Activated naive CD4-positive, alpha-beta T cell treated with anti-CD3 and anti-CD28 coated beads, Interleukin-2, amount 50 U/mL, for 72 hours (primary cell): ENCODE results near the gene PAM16. TPM values are rescaled to one million over a fixed set of nuclear protein-coding genes. Genes with fewer than 3 reads are reported as not detected.
A peak's percentile ranks its signal among the peaks of the same experiment; 100 is the strongest.

Source experiments
- ATAC-seq, 2 donors: fragments of 150-1000 bp; cut with Tn5 transposase; 2 replicates each; pipeline ENCODE4 v1.10.0; 2021; ENCODE audit warnings: mild to moderate bottlenecking in 2 of 2, moderate library complexity in 2 of 2
- DNase-seq, 2 donors: peaks; one replicate each; pipeline ENCODE4 v3.0.0; 2021 to 2022; ENCODE audit warnings: low spot score in 2 of 2
- H3K27ac Mint-ChIP-seq, 2 donors: one replicate each; pipeline ENCODE4 v1.8.0; 2022; ENCODE audit warnings: mild to moderate bottlenecking in 2 of 2, mixed read lengths in 2 of 2
- H3K36me3 Mint-ChIP-seq, 2 donors: one replicate each; pipeline ENCODE4 v1.8.0; 2022; ENCODE audit warnings: mixed read lengths in 2 of 2
- H3K9me3 Mint-ChIP-seq, 2 donors: one replicate each; pipeline ENCODE4 v1.8.0; 2022; ENCODE audit warnings: mixed read lengths in 2 of 2
- total RNA-seq, 2 donors: library from RNA; stranded (reverse); gene quantifications; one replicate each; pipeline ENCODE4 v1.2.3, GENCODE V29; 2022

PAM16 gene
- total RNA-seq, 2 donors from 2014 or later = 53.7 to 63.1 TPM

DNA sequence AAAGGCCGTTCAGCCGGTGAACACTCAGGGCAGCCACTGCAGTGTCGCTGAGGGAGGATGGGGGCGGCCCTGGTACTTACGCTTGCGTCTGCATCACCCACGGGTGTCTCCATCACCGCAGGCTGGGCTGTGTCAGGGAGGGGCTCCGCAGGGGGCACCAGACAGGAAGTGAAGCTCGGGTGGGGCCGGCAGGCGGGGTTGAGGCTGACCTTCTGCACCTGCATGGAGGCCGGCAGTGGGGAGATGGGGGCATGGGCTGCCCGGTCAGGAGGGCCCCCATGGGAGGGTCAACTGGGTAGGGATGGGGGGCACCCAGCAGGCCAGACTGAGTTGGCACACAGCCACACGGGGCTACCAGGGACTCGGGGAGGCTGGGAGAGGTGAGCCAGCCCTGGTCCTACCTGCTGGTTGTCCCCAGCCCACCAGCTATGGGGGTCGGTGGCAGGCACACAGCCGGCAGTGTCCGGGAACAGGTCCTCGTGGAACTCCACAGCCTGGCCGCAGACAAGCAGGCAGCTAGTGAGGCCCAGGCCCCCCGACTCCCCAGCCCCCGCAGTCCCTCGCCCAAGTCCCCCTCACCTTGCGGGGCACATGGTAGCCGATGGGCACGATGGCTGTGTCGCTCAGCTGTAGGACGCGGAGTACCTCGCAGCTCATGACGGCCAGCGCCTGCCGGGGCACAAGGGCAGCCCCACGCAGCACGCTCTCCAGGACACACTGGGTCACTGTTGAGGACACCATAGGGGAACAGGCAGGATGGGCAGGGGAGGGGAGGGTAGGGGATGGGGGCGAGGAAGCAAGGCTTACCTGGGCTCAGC is 13.3 kb upstream of the PAM16 start:
- Mint-ChIP-seq H3K36me3 (no peaks in the 10 kb centered on the region), H3K27ac (no peak overlapping the region), H3K9me3 (no peaks in the 10 kb centered on the region)
- DNase-seq = no peak
- ATAC-seq = no peak

DNA sequence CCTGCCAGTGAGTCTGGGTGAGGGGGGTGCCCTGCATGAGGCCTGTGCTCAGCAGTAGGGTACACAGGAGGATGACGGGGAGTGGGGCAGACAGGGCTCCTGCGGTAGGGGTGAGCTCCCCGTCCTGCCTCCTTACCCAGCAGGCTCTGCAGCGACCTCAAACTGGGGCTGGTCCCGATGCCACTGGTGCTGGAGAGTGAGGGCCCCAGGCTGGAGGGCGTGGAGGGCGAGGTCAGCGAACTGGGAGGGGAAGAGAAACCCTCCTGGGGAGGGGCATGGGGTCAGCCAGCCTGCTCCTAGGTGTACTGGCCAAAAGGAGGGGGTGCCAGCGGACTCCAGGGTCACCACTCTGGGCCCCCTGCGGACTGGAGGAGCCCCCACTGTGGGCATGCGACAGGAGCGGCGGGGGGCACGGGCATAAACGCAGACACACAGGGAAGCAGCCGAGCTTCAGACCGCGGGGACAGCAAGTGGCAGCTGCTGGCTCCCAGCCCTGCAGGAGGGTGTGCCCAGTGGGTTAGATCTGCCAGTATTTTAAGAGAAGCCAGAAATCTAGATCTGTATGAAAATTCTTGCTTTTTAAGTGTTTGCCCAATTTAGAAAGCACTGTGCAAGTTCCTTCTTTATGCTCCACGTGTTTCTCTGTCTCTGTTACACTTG is 11.5 kb upstream of the PAM16 start:
- H3K36me3 Mint-ChIP-seq = no peaks in the 10 kb centered on the region
- no peak for ATAC-seq

DNA sequence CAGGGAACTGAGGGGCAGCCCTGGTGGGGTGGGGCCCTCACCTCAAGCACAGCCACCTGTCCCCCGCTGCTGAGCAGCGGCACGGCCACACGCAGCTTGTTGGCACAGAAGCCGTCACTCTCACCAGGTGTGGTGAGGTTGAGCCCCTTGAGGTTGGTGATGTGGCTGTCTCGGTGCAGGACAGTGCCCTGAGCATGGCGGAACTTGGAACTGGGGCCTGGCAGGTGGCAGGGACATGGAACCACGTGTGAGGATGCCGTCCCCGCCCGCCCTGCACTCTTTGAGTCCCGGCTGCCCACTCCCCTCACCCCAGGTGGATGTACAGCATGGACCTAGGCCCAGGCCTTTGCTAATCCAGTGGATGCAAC is 10.8 kb upstream of the PAM16 start:
- H3K27ac Mint-ChIP-seq = no peak overlapping the region
- no peaks in the 10 kb centered on the region for H3K9me3 Mint-ChIP-seq
- DNase-seq (no peak), ATAC-seq (no peak)
- H3K36me3 Mint-ChIP-seq = no peaks in the 10 kb centered on the region

More for the DNA sequence above, 11.5 kb upstream of the PAM16 start:
- H3K27ac Mint-ChIP-seq = no peak overlapping the region
- H3K9me3 Mint-ChIP-seq = no peaks in the 10 kb centered on the region
- no peak for DNase-seq

DNA sequence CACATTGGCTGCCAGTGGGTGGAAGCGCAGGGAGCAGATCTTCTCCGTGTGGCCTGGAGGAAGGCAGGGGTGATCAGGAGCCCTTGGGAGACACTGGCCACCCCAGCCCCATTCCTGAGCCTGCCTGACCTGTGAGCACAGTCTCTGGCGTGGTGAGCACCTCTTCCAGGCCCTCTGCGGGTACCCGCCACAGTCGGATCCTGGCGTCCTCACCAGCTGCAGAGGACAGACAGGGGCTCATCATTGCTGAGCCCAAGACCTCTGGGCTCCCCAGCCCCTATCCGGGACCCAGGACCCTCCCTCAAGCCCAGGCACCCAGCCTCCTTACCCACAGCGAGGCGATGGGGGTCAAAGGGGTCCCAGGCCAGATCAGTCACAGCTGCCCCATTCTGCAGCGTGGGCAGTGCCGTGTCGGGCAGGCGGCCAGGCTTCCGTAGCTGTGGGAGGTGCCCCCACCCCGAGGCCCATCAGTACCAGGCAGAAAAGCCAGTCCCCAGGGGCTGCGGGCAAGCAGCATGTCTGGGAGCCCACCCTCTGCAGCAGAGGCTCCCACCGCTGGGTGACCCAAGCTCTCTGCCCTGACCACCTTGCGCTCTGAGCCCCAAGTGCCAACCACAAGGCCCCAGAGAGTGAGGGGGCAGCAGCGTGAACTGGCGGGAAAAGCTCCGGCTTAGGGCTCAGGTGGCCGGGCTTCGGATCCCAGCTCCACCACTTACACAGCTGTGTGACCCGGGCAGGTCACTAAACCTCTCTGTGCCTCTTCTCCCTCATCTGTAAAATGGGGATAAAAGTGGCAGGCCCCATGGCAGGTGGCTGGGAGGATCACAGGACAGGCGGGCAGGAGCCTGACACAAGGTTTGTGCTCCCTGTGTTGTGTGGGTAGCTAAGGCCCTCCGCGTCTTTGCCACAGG is 10.2 kb upstream of the PAM16 start:
- ATAC-seq = no peak
- no peak for DNase-seq
- Mint-ChIP-seq H3K27ac (no peak overlapping the region), H3K36me3 (no peaks in the 10 kb centered on the region), H3K9me3 (no peaks in the 10 kb centered on the region)

DNA sequence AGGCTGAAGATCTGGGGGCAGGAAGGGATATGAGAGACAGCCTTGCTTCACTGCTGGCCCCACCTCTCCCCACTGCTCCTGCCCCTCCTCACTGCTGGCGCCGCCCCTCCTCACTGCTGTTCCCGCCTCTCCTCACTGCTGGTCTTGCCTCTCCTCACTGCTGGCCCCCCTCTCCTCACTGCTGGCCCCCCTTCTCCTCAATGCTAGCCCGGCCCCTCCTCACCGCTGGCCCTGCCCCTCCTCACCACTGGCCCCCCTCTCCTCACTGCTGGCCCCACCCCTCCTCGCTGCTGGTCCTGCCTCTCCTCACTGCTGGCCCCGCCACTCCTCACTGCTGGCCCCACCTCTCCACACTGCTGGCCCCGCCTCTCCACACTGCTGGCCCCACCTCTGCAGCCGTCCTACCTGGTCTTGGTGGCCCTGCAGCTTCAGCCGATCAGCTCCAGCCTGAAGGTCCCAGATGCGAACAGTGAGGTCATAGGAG is 9.5 kb upstream of the PAM16 start:
- Mint-ChIP-seq H3K9me3 (no peaks in the 10 kb centered on the region), H3K36me3 (no peaks in the 10 kb centered on the region), H3K27ac (no peak overlapping the region)
- ATAC-seq (peak in 1 of 2 donors; percentile 22), DNase-seq (no peak)

DNA sequence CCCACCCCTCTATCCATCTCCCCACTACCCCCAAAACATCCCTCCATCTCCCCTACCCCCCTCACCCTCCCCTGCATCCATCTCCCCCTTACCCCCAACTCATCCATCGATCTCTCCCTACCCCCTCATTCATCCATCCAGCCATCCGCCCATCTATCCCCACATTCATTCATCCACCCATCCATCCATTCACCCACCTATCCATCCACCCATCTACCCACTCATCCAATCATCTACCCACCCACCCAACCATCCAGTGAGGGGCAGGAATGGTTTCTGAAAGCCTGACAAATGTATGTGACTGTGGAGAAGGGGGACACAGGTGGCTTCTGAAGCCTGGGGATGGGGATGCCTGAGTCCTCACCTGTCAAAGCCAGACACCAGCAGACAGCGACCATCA is 8.8 kb upstream of the PAM16 start:
- Mint-ChIP-seq H3K9me3 (no peaks in the 10 kb centered on the region), H3K36me3 (no peaks in the 10 kb centered on the region), H3K27ac (no peak overlapping the region)
- DNase-seq (no peak), ATAC-seq (no peak)

DNA sequence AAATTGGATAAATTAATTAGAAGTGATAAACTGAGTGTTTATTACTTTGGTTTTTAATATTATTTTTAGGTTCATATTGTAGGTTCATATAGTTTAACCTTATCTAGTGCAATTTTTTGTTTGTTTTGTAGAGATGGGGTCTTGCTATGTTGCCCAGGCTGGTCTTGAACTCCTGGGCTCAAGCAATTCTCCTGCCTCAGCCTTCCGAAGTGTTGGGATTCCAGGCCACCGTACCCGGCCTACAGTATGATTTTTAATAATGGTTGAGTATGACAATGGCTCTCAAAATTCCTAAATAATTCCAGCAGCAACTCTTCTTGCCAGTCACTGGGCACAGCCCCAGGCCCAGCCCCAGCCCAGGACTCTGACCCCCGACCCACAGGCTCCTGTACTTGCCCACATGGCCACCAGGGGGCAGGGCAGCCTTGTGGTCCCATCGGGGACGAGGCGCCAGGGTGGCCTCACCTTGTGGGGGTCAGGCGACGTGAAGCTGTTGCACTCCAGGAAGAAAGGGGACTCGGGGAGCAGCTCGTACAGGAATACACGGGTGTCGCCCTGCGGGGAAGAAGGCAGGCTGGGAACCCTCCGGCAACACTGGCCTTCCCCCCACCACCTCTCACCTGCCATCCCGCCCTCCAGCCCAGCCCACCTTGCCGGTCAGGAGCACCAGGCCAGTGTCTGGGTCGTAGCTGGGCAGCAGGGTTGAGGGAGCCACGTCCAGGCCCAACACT is 7.9 kb upstream of the PAM16 start:
- Mint-ChIP-seq H3K36me3 (no peaks in the 10 kb centered on the region), H3K9me3 (no peaks in the 10 kb centered on the region), H3K27ac (peak overlapping the region; percentile 38 to 96)
- DNase-seq (peak in 1 of 2 donors; percentile 83), ATAC-seq (peak; percentile 77 to 82)

DNA sequence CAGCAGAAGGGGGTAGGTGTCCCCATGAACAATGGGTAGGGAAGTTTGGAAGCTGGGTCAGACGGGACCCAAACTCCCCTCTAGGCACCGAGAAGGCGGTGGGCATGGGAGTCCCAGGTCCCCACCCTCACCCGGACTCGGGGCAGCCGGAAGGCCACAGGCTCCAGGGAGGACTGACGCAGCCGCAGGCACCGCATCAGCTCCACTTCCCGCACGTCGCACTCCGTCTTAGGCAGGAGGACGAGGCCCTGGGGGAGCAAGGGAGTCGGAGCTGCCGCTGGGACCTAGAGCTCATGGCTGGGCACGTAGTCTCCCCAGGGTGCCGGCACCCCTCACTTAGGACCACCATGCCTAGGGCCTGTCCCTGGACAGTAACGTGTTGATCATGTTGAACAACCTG is 7.1 kb upstream of the PAM16 start:
- no peak for DNase-seq
- H3K9me3 Mint-ChIP-seq = no peaks in the 10 kb centered on the region
- H3K27ac Mint-ChIP-seq = no peak overlapping the region
- H3K36me3 Mint-ChIP-seq = no peaks in the 10 kb centered on the region
- no peak for ATAC-seq

DNA sequence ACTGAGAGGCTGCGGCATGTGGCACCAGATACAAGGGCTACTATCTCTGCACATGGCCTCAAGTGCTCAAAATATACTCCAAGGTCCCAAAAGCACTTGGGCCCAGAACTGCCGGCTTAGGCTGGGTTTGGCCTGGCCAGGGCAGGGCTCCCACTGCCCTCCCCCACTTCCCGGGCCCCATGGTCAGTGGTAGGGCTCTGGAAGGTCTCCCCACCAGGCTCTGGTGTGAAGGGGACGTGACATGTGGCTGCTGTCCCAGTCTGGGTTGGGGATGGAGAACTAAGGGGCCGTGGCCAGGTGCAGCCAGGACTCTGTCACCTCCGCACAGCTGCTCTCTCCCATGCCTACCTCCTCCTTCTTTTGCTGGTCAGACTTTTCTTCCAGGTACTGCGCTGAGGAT is 5.7 kb upstream of the PAM16 start:
- Mint-ChIP-seq H3K36me3 (no peaks in the 10 kb centered on the region), H3K9me3 (no peaks in the 10 kb centered on the region), H3K27ac (no peak overlapping the region)
- no peak for ATAC-seq
- DNase-seq = no peak

DNA sequence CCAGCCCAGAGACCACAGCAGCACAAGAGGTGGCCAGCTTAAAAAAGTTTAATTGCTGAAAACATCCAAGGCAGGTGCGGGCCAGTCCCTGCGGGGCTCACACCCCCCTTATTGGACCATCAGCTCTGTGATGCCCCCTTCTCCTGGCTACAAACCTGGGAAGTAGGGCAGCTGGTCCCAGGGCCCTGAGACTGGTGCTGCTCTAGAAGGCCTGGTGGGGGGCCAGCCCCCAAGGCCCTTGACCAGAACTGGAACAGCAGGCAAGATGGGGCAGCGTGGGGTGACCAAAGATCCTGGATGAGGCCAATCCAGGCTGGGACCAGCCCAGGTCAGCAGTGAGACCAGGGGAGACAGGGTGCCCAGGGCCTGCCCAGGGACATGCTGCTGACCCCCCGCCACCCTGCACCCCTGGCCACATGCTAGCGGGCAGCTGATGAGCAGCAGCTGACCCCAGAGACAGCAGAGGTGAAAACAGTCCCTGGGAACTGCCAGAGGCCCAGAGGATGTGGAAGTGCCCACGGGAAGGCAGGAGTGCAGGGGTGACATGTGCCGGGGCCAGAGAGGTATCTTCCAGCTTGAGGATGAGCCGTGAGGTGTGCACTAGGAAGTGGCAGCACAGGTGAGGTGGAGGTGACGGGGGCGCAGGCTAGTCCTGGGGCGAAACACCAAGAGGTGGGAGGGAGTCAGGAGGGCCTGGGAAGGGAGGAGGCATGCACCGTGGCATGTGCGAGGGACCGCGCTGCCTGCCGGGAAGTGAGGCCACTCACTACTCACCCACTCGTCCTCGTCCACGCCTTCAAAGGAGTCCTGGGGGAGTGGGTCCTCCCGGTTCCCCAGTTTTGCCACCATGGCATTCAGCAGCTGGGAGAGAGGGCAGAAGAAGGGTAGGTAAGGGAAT is 3.6 kb upstream of the PAM16 start:
- no peak for DNase-seq
- H3K9me3 Mint-ChIP-seq = no peaks in the 10 kb centered on the region
- H3K36me3 Mint-ChIP-seq = peaks cover 0 to 6% of the 10 kb centered on the region in 2 donors
- no peak for ATAC-seq
- peak overlapping the region; percentile 39 to 68 for H3K27ac Mint-ChIP-seq

DNA sequence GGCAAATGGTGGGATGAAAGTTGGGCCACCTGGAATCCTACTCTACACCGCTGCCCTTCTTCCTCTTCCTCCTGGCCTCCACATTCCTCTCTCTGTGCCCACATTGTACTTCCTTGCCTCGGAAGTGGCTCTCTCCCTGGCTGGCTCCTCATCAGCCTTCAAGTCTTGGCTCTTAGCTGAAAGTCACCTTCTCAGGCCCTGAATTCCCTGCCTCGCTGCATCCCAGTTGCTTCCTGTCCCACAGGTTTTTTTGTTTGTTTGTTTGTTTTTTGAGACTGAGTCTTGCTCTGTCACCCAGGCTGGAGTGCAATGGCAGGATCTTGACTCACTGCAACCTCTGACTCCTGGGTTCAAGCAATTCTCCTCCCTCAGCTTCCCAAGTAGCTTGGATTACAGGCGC is 2.6 kb upstream of the PAM16 start:
- H3K27ac Mint-ChIP-seq = peak overlapping the region; percentile 39 to 91
- no peak for ATAC-seq
- no peaks in the 10 kb centered on the region for H3K9me3 Mint-ChIP-seq
- no peak for DNase-seq
- H3K36me3 Mint-ChIP-seq = peaks cover 0 to 6% of the 10 kb centered on the region in 2 donors

DNA sequence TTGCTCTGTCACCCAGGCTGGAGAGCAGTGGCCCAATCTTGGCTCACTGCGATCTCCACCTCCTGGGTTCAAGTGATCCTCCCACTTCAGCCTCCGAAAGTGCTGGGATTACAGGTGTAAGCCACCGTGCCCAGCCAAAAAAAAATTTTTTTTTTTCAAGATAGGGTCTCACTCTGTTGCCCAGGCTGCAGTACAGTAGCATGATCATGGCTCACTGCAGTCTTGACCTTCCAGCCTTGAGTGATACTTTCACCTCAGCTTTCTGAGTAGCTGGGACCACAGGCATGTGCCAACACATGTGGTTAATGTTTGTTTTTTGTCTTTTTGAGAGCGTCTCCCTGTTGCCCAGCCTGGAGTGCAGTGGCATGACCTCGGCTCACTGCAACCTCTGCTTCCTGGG is 1.7 kb upstream of the PAM16 start:
- Mint-ChIP-seq H3K9me3 (no peaks in the 10 kb centered on the region), H3K27ac (no peak overlapping the region), H3K36me3 (peaks cover 0 to 6% of the 10 kb centered on the region in 2 donors)
- ATAC-seq (no peak), DNase-seq (no peak)

DNA sequence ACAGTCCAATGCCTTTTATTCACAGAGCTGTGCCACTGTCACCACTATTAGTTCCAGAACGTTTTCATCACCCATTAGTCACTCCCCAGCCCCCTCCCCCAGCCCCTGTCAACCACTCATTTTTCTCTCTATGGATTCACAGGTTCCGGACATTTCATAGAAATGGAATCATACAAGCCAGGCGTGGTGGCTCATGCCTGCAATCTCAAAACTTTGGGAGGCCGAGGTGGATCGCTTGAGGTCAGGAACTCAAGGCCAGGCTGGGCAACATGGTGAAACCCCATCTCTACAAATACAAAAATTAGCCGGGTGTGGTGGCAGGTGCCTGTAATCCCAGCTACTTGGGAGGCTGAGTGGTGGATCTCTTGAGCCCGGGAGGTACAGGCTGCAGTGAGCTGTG is 759 bp upstream of the PAM16 start:
- H3K36me3 Mint-ChIP-seq = peaks cover 0 to 6% of the 10 kb centered on the region in 2 donors
- H3K27ac Mint-ChIP-seq = peak overlapping the region in 1 of 2 donors; percentile 91
- DNase-seq = no peak
- H3K9me3 Mint-ChIP-seq = no peaks in the 10 kb centered on the region
- no peak for ATAC-seq

DNA sequence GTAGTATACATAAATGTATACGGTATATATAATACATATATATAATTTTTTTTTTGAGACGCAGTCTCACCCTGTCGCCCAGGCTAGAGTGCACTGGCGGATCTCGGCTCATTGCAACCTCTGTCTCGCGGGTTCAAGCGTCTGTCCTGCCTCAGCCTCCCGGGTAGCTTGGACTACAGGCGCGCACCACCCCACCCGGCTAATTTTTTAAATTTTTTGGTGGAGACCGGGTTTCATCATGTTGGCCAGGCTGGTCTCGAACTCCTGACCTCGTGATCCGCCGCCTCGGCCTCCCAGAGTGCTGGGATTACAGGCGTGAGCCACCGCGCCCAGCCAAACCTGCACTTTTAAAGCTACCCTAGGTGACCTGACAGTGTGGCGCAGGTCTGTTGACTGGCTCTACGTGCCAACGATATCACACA is 745 bp downstream of the PAM16 start:
- DNase-seq = peak in 1 of 2 donors; percentile 38
- ATAC-seq = no peak
- Mint-ChIP-seq H3K27ac (peak overlapping the region; percentile 91 to 94), H3K36me3 (peaks cover 0 to 6% of the 10 kb centered on the region in 2 donors), H3K9me3 (no peaks in the 10 kb centered on the region)

DNA sequence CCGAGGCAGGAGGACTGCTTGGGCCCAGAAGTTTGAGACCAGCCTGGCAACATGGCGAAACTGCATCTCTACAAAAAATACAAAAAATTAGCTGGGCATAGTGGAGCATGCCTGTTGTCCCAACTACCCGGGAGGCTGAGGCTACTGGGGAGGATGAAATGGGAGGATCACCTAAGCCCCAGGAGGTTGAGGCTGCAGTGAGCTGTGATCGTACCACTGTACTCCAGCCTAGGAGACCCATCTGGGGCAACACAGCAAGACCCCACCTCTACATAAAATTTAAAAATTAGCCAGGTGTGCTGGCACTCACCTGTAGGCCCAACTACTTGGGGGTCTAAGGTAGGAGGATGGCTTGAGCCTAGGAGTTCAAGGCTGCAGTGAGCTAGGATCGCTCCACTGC is 1.8 kb downstream of the PAM16 start:
- Mint-ChIP-seq H3K36me3 (peaks cover 0 to 6% of the 10 kb centered on the region in 2 donors), H3K9me3 (no peaks in the 10 kb centered on the region), H3K27ac (no peak overlapping the region)
- no peak for DNase-seq
- no peak for ATAC-seq
